Activated T-cell treated with anti-CD3 and anti-CD28 coated beads for 48 hours (primary cell): ENCODE measurements around the gene RNF11.

Source experiments
- DNase-seq: peaks from one replicate; pipeline ENCODE4 v3.0.0-alpha.2; 2020; ENCODE audit warnings: low read depth

RNF11 gene

DNA sequence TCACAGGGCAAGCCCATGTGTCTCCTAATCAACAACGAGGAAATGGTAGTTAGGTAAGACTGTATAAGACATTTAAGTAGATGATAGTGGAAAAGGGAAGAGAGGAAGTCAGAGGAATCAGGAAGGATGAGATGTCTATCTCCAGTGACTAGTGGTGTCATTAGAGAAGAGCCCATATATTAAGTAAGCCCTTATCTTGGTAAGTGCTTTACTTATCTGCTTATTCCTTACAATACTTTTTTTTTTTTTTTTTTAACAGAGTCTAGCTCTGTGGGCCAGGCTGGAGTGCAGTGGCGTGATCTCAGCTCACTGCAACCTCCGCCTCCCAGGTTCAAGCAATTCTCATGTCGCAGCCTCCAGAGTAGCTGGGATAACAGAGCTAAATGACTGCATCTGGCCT, 29.5 kb downstream of the RNF11 start:
- DNase-seq, result no peak

DNA sequence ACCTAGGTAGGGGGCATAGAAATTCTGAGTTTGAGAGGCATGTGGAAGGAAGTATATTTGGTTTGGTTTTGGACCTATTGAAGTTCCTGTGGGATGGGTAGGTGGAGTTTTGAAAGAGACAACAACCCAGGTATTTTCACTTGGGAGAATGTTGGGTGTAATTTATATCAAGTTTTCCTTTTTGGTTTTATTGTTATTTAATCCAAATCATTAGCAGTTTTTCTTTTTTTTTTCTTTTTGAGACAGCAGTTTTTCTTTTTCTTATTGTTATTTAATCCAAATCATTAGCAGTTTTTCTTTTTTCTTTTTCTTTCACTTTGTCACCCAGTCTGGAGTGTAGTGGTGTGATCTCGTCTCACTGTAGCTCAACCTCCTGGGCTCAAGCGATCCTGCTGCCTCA, 30.1 kb downstream of the RNF11 start:
- no peak for DNase-seq

DNA sequence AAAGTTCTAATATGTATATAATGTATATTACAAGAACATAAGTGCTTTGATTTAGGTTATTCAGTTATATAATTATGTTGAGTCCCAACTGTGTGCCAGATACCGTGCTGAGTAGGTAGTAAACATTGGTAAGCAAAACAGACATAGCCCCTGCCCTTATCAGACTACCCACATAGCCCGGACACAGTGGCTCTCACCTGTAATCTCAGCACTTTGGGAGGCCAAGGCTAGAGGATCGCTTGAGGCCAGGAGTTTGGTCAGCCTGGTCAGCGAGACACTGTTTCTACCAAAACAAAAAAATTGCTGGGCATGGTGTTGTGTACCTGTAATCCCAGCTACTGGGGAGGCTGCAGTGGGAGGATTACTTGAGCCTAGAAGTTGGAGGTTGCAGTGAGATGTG, 30.7 kb downstream of the RNF11 start:
- no peak for DNase-seq

DNA sequence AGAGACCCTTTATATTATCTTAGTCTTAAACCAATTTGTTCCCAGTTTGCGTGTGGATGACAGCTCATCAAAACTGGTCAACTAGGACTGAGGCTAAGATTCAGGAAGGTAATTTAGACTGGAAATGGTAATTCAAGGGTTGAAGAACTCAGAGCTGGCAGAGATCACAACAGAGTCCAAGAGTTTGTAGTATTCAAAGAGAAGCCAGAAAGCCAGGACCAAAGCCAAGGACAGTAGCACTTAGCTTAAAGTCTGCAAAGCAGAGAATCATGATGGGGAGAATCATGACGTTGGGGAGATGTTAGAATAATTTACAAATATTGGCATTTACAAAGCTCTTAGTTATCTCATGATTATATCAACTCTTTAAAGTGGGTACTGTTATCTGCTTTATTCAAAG, 32.6 kb downstream of the RNF11 start:
- no peak for DNase-seq

DNA sequence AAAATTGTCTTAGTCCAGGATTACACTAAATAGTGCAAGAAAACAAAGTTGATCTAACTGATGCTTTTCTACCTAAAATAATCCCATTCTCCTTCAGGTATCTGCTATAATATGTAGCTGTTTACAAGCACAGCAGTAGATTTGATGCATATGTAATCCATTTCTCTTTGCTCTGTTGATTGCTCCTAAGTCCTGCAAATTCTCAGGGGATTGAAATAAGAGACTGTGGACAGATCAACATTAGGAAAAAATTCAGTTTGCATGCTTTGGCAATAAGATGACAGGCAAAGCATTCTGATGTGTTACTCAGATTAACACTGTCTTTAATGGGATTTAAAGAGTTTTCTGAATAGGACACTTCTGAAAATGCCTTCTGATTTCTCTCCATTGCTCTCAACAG, 34.7 kb downstream of the RNF11 start:
- DNase-seq, result no peak

DNA sequence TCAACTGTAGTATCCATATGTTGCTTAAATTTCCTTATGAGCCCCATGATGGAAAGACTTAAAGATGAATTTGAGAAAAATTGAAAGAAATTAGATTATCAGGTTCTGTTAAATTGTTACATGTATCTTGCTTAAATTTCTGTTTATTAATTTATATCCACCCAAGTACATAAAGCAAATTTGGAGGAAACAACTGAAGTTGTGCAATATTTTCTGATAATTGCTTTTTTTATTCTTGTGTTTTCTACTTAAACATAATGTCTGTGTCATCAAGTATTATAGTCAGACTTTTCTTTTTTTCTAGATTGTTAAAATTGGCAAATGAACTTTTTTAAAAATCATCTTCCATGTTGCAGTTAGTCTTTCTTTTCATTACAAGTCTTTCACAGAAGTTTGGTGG, 36.8 kb downstream of the RNF11 start:
- no peak for DNase-seq

DNA sequence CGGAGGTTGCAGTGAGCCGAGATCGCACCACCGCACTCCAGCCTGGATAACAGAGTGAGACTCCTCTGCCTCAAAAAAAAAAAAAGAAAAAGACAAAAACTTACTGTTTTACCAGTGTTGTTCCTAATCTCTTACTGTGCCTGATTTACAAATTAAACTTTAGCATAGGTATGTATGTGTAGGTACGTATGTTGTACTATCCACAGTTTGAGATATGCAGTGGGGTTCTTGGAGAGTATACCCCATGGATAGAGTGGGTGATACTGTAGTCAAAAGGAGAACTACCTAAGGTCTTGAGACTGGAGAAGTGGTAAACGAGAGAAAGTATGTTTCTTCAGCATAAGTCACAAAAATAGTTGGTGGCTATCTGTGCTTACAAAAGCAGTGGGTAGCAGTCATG, 38.6 kb downstream of the RNF11 start:
- DNase-seq, result no peak

DNA sequence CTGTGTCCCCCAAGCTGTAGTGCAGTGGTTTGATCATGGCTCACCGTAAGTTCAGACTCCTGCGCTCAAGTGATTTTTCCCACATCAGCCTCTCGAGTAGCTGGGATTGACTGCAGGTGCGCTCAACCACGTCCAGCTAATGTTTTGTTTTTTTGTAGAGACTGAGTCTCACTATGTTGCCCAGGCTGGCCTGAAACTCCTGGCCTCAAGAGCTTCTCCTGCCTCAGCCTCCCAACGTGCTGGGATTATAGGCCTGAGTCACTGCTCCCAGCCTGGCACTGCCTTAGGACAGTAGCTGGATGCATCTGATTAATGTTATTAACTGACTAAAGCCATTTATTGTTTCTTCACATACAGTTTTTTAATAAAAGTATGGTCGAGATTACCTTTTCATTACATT, 40.2 kb downstream of the RNF11 start:
- no peak for DNase-seq

DNA sequence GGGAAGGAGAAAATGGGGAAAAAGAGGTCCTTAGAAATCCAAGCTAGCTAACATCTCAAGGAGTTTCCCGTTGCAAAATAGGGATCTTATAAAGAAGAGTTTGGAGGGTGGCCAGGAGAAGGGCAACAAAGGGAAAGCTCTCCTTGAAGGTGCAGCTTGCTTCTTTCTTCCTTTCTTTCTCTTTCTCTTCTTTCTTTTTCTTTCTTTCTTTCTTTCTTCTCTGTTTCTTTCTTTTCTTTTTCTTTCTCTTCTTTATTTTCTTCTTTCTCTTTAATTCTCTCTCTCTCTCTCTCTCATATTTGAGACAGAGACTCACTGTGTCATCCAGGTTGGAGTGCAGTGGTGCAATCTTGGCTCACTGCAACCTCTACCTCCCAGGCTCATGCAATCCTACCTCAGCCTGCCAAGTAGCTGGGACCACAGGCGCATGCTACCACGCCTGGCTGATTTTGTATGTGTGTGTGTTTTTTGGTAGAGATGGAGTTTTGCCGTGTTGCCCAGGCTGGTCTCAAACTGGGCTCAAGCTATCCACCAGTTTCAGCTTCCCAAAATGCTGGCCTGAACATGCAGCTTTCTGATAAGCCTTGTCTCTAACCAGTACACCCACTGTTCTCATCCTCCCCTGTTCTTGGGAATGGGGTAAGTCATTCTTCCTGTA, 44.4 kb downstream of the RNF11 start:
- DNase-seq, result no peak

DNA sequence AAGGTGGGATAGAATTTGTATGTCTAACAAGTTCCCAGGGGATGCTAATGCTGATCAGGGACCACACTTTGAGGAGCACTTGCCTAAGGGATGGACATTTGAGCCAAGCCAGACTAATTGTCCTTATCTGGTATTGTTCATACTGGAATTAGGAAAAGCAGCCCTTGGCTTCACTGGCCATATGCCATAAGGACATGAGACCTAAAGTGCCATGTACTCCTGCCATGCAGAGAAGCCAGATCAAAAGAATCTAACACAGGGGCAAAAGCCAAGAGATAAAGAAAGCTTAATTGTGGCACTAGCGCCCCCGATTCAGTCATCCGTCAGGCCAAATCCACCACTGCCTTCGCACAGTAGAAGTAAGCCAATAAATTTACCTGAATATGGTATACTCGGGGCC, 45.7 kb downstream of the RNF11 start:
- DNase-seq, result no peak

DNA sequence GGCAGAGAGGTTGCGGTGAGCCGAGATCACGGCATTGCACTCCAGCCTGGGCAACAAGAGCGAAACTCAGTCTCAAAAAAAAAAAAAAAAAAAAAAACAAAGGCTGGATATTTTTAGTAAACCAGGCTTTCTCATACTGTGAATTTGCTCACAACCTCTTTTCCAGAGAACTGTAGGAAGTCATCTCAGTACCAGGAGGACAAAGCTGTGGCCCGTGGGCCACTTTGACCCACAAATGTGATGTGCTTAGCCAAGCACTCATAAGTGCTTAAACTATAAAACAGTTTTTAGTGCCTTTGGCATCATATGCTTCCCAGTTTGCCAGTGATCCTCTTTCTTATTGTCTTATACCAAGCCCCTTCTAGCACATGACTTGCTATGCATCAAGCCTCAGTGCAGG, 46.5 kb downstream of the RNF11 start:
- no peak for DNase-seq

DNA sequence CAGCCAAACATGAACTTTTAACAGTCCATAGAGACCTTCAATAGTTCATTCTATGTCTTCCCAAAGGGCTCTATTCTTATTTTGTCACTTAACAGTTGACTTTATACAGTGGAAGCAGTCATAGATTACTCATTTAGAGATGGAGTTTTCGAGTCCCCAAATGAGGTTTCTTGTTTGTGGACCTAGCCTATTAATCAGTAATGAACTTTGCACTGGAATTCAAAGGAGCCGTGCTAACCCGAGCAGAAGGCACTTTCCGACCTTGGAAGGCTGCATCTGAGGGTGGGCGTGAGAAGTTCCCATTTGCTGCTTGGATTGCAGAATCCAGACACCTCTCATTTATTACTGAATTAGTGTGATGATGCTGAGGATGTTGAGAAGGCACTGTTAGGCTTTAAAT, 47.9 kb downstream of the RNF11 start:
- DNase-seq, result no peak

DNA sequence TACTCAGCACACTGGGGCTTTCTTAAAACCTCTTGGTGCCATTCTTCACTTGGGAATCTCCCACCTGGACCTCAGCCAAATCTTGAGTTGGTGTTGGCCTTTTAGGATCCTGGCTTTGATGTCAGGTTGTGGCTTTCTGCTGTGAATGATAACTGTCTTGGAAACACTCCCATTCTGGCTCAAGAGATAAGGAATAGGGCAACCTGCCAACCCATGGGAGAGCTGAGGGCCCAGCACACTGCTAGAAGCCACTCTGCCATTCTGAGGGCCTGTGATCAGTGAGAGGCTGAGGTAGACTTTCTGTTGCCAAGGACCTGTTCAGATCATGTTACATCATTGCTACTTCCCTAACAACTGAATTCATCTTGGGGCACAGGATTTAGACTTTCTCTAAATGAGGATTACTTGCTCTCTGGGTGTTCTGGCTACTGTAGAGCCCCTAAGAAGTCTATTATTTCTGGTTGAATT, 48.4 kb downstream of the RNF11 start:
- DNase-seq, result no peak

DNA sequence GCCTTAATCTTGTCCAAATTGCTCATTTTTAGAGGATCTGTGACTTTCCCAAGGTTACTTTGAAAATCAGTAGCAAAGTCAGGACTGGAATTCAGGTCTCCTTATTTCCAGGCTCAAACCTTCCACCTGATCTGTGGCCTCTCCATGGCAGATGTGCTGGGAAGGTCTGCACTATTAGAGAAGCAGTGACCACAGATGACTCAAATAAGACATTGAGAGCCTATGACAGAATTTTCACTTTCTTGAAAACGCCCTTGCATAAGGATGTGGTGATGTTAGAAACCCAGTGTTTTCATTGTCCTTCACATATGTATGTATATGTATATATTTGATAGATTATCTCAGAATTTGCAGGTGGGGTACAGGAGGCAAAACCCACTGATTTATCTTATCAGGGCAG, 49.0 kb downstream of the RNF11 start:
- no peak for DNase-seq

DNA sequence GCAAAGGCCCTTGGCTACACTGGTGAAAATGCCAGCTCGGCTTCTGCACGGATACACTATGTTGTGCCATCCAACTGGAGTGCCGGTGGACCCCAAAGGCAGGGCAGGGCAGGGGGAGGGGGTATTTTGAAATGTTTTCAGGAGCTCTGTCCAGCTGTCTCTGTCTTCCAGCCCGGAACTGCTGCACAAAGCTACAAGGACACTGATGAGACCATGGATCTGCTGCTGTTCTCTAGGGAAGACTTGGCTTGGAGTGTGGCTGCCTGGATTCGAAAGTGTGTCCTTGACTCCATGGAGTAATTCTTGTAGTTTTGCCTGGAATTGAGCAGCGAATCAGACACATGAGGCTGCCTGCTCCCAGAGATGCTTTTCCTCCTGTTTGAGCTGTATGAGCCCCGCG, 51.9 kb downstream of the RNF11 start:
- DNase-seq, result no peak

DNA sequence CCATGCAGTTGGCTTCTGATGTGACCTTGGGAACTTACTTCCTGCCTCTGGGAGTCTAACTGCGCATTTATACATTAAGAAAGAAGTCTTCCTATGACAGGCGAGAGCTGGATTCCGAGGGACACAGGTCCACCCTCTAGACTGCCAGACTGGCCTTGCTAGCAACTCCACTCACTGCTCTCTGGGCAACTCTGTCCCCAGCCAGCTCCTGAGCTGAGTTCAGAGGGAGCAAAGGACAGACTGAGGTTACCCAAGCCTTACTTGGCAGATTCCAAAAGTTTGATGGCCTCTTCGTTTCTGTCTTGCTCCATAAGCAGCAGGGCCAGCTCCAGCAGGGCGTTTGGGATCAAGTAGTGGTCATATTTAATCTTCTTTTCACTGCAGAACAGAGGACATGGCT, 52.5 kb downstream of the RNF11 start:
- no peak for DNase-seq

DNA sequence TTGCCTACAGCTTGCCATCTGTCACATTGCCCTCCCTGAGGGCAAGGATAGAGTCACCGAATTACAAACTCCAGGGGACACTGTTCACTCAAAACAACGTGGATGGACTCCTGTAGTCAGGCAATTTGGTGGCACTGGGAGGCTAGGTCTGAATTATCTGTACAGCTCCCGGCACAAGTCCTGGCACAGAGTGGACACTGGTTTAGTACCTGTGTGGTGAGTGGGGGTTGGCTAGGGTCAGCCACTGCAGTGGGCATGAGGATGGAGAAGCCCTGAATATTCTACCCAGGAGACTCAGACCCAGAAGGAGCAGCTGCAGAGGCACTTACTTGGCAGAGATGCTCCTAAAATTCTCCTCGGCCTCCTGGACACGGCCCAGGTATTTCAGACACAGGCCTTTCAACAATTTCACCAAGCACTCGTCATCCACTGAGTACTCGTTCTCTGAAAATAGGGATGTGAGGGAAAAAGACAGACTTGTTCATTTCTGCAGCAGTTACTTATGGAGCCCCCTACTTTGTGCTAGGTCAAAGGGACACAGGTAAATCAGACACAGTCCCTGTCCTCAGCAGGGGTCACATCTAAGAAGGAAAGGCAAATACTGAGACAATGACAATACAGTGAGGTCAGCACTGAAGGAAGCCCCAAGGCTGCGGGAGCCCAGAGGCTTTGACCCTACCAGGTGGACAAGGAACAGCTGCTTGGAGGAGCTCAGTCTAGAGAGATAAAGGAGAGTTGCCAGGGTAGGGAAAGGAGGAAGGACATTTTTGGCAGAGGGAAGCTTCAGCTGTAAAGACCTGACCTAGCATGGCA, 53.8 kb downstream of the RNF11 start:
- no peak for DNase-seq

DNA sequence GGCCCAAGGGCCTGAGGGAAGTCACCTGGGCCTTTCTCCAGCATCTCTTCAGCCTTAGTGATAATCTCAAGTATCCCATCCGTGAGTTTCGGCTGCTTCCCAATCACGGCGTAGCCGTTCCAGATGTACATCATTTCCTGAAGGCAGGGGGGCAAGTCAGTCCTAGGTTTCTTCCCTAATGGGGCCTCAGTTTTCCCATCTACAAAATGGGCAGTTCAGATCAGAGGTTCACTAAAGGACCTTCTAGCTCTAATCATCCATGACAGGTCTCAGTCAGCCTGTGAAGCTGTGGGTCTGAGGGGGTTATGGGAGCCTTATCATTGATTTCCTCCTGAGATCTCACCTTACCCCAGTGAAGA, 54.4 kb downstream of the RNF11 start:
- DNase-seq, result no peak

DNA sequence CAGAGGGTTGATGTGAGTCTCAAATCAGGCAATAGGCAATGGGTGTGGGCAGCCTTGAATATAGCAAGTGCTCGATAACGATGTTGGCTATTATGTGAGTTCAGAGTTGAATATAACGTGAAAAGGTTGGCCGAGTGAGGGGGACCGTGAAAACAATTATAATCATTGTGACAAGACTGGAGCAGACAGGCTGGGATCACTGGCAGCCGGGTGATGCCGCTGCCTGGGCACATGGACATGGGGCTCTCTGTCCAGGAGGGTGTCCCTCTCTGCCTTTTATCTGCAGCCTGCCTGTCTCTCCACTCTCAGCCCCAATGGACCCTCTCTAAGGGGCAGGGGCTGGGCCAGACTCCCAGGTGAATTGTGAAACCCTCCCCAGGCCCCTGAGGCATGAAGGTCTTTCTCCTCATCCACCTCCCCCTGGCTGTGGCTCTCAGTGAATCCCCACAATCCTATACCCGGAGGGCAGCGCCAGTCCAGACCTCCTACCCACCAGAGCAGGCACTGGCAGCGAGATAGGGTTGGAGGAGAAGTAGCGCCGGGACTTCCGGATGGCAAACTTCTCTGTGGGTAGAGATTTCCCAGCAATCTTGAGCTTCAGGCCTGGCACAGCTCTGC, 57.9 kb downstream of the RNF11 start:
- DNase-seq, result no peak

DNA sequence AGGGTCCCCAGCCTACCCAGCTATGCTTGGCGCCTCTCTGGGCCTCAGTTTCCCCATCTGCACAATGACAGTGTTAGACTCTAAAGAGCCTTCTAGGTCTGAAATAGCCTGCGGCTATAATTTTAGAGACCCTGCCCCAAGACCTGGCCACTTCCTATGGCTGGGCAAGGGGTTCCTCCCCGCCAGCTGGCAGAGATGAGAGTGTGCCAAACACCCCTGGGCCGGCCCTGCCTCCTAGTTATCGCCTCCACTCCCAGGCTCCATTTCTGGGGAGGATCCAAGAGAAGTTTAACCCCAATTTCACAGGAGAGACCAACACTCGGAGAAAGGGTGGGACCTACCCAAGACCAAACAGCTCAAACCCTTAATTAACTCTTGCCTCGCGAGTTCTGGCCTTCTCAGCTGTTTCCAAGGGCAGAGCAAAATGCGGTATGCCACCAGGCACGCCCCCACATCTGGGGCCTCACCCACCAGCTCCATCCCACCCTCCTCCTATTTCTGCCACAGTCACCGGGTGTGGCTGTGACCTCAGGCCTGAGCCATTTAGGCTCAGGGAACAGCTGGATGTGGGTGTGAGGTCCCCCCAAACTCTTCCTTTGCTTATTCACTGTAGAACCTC, 58.6 kb downstream of the RNF11 start:
- no peak for DNase-seq

DNA sequence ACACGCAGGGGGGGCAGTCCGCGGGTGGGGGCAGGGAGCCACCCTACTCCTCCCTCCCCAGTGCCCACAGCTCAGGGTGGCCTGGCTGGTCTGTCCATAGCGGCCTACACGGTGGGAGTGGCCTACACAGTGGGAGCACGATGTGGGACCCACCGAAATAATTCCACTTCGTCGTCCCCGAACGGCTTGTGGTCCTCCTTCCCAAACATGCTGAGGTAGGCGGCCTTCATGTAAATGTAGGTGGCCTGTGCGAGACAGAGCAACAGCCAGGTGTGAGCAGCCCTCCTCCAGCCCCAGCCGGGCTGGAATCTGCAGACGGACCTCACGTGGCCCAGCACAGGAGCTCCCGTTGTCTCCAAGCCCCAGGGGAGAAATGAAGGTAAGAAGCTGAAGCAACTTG, 59.9 kb downstream of the RNF11 start:
- DNase-seq, result no peak

DNA sequence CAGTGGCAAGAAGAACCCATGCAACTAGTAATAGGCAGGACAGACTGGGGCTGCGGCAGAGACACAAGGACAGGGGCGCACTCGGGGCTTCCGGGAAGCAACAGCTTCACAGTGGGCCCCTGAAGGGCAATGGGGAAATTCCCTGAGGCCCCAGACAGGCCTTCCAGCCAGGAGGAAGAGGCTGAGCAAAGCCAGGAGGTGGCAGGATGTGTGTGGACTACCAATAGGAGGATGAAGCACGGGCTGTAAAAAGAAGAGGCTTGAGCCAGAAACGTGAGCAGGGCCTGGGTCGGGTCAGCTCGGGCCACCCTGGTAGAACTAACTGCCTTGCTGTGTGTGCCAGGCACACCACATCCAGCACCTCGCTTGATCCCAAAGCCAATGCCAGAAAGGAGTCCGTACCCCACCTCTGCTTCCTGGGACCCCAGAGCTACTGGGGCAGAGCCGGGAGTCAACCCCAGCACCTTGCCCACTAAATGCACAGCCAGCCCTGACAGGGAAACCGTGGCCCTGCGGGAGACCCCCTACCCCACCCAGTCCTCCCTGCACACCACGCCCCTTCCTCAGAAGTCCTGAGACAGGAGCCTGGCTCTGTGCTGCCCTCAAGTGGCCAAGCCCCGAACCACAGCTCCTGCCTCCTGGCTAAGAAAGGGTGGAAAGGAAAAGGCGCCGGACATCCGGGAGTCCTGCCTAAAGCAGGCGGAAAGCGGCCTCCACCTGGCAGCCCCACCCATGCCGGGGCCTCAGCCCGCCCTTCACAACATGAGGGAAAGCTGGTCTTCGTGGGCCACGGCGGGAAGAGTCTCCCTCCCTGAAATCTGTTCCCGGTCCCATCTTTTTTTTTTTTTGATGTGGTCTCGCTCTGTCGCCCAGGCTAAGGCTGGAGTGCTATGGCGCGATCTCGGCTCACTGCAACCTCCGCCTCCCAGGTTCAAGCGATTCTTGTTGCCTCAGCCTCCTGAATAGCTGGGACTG, 60.6 kb downstream of the RNF11 start:
- peak; percentile 79 for DNase-seq
